ENCODE measurements around the gene FAHD2A. TPM values are rescaled to one million over a fixed set of nuclear protein-coding genes. Genes with fewer than 3 reads are reported as not detected.
A peak's percentile ranks its signal among the peaks of the same experiment; 100 is the strongest.
"Not testable (repeated sequence)": the region's sequence is repeated elsewhere in the genome, so short reads cannot be mapped to it uniquely, and the experiment has no call there.

Gene FAHD2A
- 20.9 TPM for polyA plus RNA-seq (2013, experiment 1 of 2)
- 28.3 TPM for polyA plus RNA-seq (2013, experiment 2 of 2)

GRCh38 chr2:95402370-95403203, at the start of gene FAHD2A:
FAHD2A (plus strand) TSS chr2:95402708; CDS start chr2:95405559, 2,851 bp downstream.
- Histone ChIP-seq H3K27ac (ENCODE audit: low read depth, low read length) (peak within 1 kb of the TSS; percentile 24; the same call in 1 of the 2 replicates), H3K4me3 (ENCODE audit: low read length) (peak within 1 kb of the TSS; percentile 86)
- under 1% methylated on average over 64 of the region's 64 CpGs for WGBS

GRCh38 chr2:95353055-95353575, 49.4 kb upstream of the FAHD2A start:
- WGBS = 89% methylated on average over 9 of the region's 10 CpGs

More at GRCh38 chr2:95402370-95403203, at the start of gene FAHD2A:
- H3K9me3 ChIP-seq (ENCODE audit: insufficient read depth, low read depth, low read length) = no peaks in the 10 kb centered on the region
- H3K27me3 ChIP-seq (ENCODE audit: insufficient read depth, low read length) = peaks cover 5% of the 10 kb centered on the region; the same call in 1 of the 2 replicates
- peaks cover 9% of the 10 kb centered on the region for H3K36me3 ChIP-seq (ENCODE audit: insufficient read depth, low read length)
- peak within 1 kb of the TSS; percentile 84 for H3K9ac ChIP-seq (ENCODE audit: low read depth, low read length)
- peaks cover 6% of the 10 kb centered on the region; the same call in 1 of the 2 replicates for H3K4me1 ChIP-seq (ENCODE audit: insufficient read depth, low read length)

DNA sequence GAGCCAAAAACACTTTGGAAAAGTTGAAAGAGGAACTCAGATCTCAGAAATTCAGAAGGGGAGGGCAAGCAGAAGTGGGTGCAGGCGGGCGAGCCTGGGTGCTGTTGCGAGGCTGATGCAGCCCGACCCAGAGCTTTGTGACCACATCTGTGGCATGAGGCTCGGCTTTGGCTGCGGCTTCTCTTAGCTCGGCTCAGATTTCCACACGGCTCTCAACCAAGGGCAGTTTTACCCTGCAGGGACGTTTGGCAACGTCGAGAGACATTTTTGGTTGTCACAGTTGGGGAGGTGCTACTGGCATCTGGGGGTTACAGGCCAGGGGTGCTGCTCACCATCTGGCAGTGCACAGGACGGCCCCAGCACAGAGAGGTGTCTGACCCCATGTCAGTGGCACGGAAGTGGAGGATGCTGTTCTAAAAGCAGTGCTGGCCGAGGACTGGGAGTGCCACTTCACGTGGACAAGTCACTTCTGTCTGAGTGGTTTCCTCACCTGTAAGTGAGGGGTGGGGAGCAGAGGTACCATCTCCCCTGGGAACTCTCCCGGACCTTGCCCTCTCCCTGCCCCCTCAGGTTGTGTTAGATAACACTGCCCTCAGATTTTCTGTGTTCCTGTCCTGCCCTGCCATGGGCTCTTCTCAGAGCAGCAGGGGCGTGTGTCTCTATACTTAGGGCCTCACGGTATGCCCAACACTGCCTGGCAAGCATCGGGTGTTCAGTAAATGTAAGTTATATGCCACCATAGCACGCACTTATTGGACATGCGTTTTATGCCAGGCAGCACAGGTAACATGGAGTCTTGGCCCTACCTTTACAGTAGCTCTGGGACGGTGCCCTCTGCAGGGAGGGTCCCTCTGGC, 48.7 kb upstream of the FAHD2A start:
- Histone ChIP-seq H3K4me1 (ENCODE audit: insufficient read depth, low read length) (no peaks in the 10 kb centered on the region), H3K9me3 (ENCODE audit: insufficient read depth, low read depth, low read length) (no peaks in the 10 kb centered on the region), H3K27me3 (ENCODE audit: insufficient read depth, low read length) (peaks cover 9% of the 10 kb centered on the region), H3K4me3 (ENCODE audit: low read length) (no peak overlapping the region), H3K36me3 (ENCODE audit: insufficient read depth, low read length) (no peaks in the 10 kb centered on the region), H3K27ac (ENCODE audit: low read depth, low read length) (no peak overlapping the region), H3K9ac (ENCODE audit: low read depth, low read length) (no peak overlapping the region)
- 89% methylated on average over 22 of the region's 22 CpGs for WGBS

More at GRCh38 chr2:95353055-95353575, 49.4 kb upstream of the FAHD2A start:
- Histone ChIP-seq H3K36me3 (ENCODE audit: insufficient read depth, low read length) (no peaks in the 10 kb centered on the region), H3K4me1 (ENCODE audit: insufficient read depth, low read length) (no peaks in the 10 kb centered on the region), H3K27ac (ENCODE audit: low read depth, low read length) (no peak overlapping the region), H3K9ac (ENCODE audit: low read depth, low read length) (no peak overlapping the region), H3K4me3 (ENCODE audit: low read length) (no peak overlapping the region), H3K27me3 (ENCODE audit: insufficient read depth, low read length) (peaks cover 16% of the 10 kb centered on the region), H3K9me3 (ENCODE audit: insufficient read depth, low read depth, low read length) (no peaks in the 10 kb centered on the region)

DNA sequence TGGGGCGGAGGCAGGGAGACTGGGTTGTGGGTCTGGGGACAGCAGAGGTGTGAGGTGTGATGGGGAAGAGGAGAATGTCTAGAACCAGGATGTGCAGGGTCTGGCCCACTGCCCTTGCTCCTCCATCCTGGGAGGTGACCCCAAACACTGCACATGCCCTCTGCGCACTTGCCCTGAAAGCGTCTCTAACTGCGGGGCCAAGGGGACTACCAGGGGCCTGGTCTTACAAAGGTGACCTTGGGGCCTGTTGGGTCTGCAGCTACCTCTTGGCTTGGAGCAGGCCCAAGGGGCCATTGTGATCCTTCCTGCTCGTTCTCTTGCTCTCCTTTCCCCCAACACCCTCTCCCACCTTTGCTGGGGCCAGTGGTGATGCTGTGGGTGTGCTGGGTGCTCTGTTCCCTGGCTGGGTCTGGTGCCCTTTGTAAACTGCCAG, 48.0 kb upstream of the FAHD2A start:
- 94% methylated on average over 4 of the region's 5 CpGs for WGBS
- no peak overlapping the region for H3K9ac ChIP-seq (ENCODE audit: low read depth, low read length)
- no peak overlapping the region for H3K27ac ChIP-seq (ENCODE audit: low read depth, low read length)
- H3K4me3 ChIP-seq (ENCODE audit: low read length) = no peak overlapping the region
- H3K4me1 ChIP-seq (ENCODE audit: insufficient read depth, low read length) = no peaks in the 10 kb centered on the region
- no peaks in the 10 kb centered on the region for H3K9me3 ChIP-seq (ENCODE audit: insufficient read depth, low read depth, low read length)
- no peaks in the 10 kb centered on the region for H3K36me3 ChIP-seq (ENCODE audit: insufficient read depth, low read length)
- H3K27me3 ChIP-seq (ENCODE audit: insufficient read depth, low read length) = peaks cover 3% of the 10 kb centered on the region

GRCh38 chr2:95354925-95355324, 47.6 kb upstream of the FAHD2A start:
- H3K9me3 ChIP-seq (ENCODE audit: insufficient read depth, low read depth, low read length) = no peaks in the 10 kb centered on the region
- no peak overlapping the region for H3K4me3 ChIP-seq (ENCODE audit: low read length)
- no peaks in the 10 kb centered on the region for H3K36me3 ChIP-seq (ENCODE audit: insufficient read depth, low read length)
- H3K9ac ChIP-seq (ENCODE audit: low read depth, low read length) = no peak overlapping the region
- H3K4me1 ChIP-seq (ENCODE audit: insufficient read depth, low read length) = no peaks in the 10 kb centered on the region
- no peak overlapping the region for H3K27ac ChIP-seq (ENCODE audit: low read depth, low read length)
- H3K27me3 ChIP-seq (ENCODE audit: insufficient read depth, low read length) = no peaks in the 10 kb centered on the region; the same call in 1 of the 2 replicates
- WGBS = 91% methylated on average over 7 of the region's 8 CpGs

DNA sequence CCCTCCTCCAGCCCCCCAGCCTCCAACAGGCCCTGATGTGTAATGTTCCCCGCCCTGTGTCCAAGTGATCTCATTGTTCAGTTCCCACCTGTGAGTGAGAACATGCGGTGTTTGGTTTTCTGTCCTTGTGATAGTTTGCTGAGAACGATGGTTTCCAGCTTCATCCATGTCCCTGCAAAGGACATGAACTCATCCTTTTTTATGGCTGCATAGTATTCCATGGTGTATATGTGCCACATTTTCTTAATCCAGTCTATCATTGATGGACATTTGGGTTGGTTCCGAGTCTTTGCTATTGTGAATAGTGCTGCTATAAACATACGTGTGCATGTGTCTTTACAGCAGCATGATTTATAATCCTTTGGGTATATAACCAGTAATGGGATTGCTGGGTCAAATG, 47.0 kb upstream of the FAHD2A start:
- H3K27me3 ChIP-seq (ENCODE audit: insufficient read depth, low read length); H3K27ac ChIP-seq (ENCODE audit: low read depth, low read length); H3K4me3 ChIP-seq (ENCODE audit: low read length); H3K9me3 ChIP-seq (ENCODE audit: insufficient read depth, low read depth, low read length); H3K36me3 ChIP-seq (ENCODE audit: insufficient read depth, low read length); H3K9ac ChIP-seq (ENCODE audit: low read depth, low read length); H3K4me1 ChIP-seq (ENCODE audit: insufficient read depth, low read length): not testable (repeated sequence)
- WGBS = 100% methylated on average over 2 of the region's 5 CpGs

GRCh38 chr2:95356821-95357700, 45.4 kb upstream of the FAHD2A start:
- no peak overlapping the region for H3K27ac ChIP-seq (ENCODE audit: low read depth, low read length)
- no peaks in the 10 kb centered on the region for H3K9me3 ChIP-seq (ENCODE audit: insufficient read depth, low read depth, low read length)
- H3K27me3 ChIP-seq (ENCODE audit: insufficient read depth, low read length) = no peaks in the 10 kb centered on the region; the same call in 1 of the 2 replicates
- H3K36me3 ChIP-seq (ENCODE audit: insufficient read depth, low read length) = no peaks in the 10 kb centered on the region
- no peak overlapping the region for H3K4me3 ChIP-seq (ENCODE audit: low read length)
- no peaks in the 10 kb centered on the region for H3K4me1 ChIP-seq (ENCODE audit: insufficient read depth, low read length)
- WGBS = 89% methylated on average over 11 of the region's 12 CpGs
- H3K9ac ChIP-seq (ENCODE audit: low read depth, low read length) = no peak overlapping the region

DNA sequence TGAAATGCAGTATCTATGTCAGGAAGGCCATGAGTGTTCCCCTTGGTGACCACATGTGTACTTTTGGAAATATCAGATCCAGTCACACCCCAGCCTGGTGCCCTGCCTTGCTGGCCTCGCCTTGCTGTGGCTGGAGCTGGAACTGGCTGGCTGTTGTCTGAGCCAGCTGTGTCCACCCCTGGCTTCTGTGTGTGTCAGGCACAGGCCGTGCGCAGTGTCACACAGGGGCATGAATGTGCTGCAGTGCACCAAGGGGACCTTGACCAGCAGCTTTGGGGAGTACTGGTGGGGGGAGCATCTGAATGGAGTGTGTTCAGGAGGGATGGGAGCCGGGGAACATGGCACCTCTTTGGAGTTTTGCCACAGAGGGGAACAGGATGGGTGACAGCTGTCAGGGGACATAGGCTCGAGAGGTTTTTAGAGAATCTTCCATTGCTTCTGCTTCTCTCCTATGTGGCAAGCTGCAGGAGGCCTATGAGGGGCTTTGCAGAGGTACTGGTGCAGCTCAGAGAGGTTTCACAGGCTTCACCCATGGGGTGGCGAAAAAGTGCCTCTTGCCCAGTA, 44.7 kb upstream of the FAHD2A start:
- H3K9ac ChIP-seq (ENCODE audit: low read depth, low read length) = no peak overlapping the region
- 88% methylated on average over 6 of the region's 6 CpGs for WGBS
- H3K4me3 ChIP-seq (ENCODE audit: low read length) = no peak overlapping the region
- no peaks in the 10 kb centered on the region; the same call in 1 of the 2 replicates for H3K27me3 ChIP-seq (ENCODE audit: insufficient read depth, low read length)
- no peaks in the 10 kb centered on the region for H3K36me3 ChIP-seq (ENCODE audit: insufficient read depth, low read length)
- H3K4me1 ChIP-seq (ENCODE audit: insufficient read depth, low read length) = no peaks in the 10 kb centered on the region
- no peak overlapping the region for H3K27ac ChIP-seq (ENCODE audit: low read depth, low read length)
- no peaks in the 10 kb centered on the region for H3K9me3 ChIP-seq (ENCODE audit: insufficient read depth, low read depth, low read length)

DNA sequence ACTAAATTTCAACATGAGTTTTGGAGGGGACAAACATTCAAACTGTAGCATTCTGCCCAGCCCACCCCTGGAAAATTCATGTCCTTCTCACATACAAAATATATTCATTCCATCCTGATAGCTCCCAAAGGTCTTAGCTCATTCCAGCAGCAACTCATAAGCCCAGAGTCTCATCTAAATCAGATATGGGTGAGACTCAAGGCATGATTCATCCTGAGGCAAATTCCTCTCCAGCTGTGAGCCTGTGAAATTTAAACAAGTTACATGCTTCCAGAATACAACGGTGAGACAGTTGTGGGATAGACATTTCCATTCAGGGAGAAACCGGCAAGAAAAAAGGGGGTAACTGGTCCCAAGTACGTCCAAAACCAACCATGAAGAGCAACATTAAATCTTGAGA, 43.5 kb upstream of the FAHD2A start:
- no peaks in the 10 kb centered on the region; the same call in 1 of the 2 replicates for H3K27me3 ChIP-seq (ENCODE audit: insufficient read depth, low read length)
- WGBS = 59% methylated on average over 3 of the region's 3 CpGs

GRCh38 chr2:95359501-95359930, 43.0 kb upstream of the FAHD2A start:
- 74% methylated on average over 5 of the region's 5 CpGs for WGBS
- no peak overlapping the region for H3K27ac ChIP-seq (ENCODE audit: low read depth, low read length)
- no peak overlapping the region for H3K9ac ChIP-seq (ENCODE audit: low read depth, low read length)
- no peaks in the 10 kb centered on the region for H3K4me1 ChIP-seq (ENCODE audit: insufficient read depth, low read length)
- H3K36me3 ChIP-seq (ENCODE audit: insufficient read depth, low read length) = no peaks in the 10 kb centered on the region
- H3K4me3 ChIP-seq (ENCODE audit: low read length) = no peak overlapping the region
- H3K9me3 ChIP-seq (ENCODE audit: insufficient read depth, low read depth, low read length) = no peaks in the 10 kb centered on the region
- no peaks in the 10 kb centered on the region; the same call in 1 of the 2 replicates for H3K27me3 ChIP-seq (ENCODE audit: insufficient read depth, low read length)

More for the DNA sequence above, 43.5 kb upstream of the FAHD2A start:
- Histone ChIP-seq H3K36me3 (ENCODE audit: insufficient read depth, low read length) (no peaks in the 10 kb centered on the region), H3K27ac (ENCODE audit: low read depth, low read length) (no peak overlapping the region), H3K9ac (ENCODE audit: low read depth, low read length) (no peak overlapping the region), H3K4me1 (ENCODE audit: insufficient read depth, low read length) (no peaks in the 10 kb centered on the region), H3K9me3 (ENCODE audit: insufficient read depth, low read depth, low read length) (no peaks in the 10 kb centered on the region), H3K4me3 (ENCODE audit: low read length) (no peak overlapping the region)
